ENCODE measurements around the gene VTI1A.

The VTI1A gene

GRCh38 chr10:112766636-112767035, 319.6 kb downstream of the VTI1A start:
- no peak for DNase-seq (ENCODE audit: low read depth)
- no peak for TF ChIP-seq CTCF (conservative IDR thresholded peaks at IDR 0.05; ENCODE audit: low read depth, low read length)

GRCh38 chr10:112767156-112767555, 320.1 kb downstream of the VTI1A start:
- DNase-seq (ENCODE audit: low read depth): no peak
- no peak overlapping the region for H3K4me3 ChIP-seq (ENCODE audit: low read length)
- TF ChIP-seq CTCF (conservative IDR thresholded peaks at IDR 0.05; ENCODE audit: low read depth, low read length): no peak

More at GRCh38 chr10:112766636-112767035, 319.6 kb downstream of the VTI1A start:
- no peak overlapping the region for H3K4me3 ChIP-seq (ENCODE audit: low read length)

GRCh38 chr10:112768121-112768520, 321.1 kb downstream of the VTI1A start:
- DNase-seq (ENCODE audit: low read depth): no peak
- H3K4me3 ChIP-seq (ENCODE audit: low read length): no peak overlapping the region
- TF ChIP-seq CTCF (conservative IDR thresholded peaks at IDR 0.05; ENCODE audit: low read depth, low read length): no peak

DNA sequence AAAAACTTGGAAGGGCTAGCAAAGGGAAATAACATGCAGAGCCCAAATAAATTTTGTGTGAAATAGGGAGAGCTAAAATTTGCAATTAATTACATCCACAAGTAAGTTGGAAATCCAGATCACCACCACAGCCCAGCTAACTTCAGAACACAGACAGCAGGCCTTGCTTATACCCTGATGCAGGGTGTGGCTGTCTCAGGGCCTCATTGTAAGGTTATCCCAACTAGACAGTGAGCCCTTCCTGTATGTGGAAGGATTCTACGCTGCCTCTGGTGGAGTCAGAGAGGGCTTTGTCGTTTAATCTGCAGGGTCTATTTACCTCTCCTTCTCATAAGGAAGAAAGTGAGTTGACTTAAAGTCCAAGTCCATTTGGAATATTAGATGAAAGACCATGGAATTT, 322.1 kb downstream of the VTI1A start:
- DNase-seq (ENCODE audit: low read depth): no peak
- TF ChIP-seq CTCF (conservative IDR thresholded peaks at IDR 0.05; ENCODE audit: low read depth, low read length): no peak
- H3K4me3 ChIP-seq (ENCODE audit: low read length): no peak overlapping the region

DNA sequence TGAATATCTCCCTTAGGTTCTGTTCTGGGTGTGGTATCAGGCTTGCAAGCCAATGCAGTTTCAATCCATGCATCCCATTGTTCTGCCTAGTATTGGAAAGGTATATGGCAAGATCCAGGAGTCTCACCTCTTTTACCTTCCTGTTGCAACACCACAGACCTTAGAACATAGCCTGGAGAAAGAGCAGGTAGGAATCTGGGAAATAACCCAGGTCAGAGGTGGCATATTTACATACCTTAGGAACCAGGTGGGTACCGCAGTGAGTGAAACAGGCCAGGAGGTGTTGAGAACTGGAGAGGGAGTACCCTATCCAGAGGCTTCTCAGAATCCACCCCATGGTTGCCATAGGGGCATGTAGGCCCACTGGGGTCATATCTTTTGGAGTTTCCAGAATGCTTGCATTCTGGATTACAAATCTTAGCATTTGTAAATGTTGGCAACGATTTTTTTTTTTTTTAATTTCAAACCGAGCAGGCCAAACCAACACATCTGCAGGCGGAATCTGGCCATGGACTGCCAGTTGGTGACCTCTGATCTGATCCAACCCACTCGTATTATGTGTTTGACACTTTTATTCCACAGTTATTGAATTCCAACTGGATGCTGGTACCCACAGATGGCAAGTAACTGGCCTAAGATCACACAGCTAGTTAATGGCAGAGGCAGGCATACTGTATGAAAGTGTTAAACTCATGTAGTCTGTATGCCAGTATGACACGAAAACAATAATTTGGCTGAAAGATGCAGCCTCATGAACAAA, 322.8 kb downstream of the VTI1A start:
- DNase-seq (ENCODE audit: low read depth): no peak
- no peak for TF ChIP-seq CTCF (conservative IDR thresholded peaks at IDR 0.05; ENCODE audit: low read depth, low read length)
- no peak overlapping the region for H3K4me3 ChIP-seq (ENCODE audit: low read length)

DNA sequence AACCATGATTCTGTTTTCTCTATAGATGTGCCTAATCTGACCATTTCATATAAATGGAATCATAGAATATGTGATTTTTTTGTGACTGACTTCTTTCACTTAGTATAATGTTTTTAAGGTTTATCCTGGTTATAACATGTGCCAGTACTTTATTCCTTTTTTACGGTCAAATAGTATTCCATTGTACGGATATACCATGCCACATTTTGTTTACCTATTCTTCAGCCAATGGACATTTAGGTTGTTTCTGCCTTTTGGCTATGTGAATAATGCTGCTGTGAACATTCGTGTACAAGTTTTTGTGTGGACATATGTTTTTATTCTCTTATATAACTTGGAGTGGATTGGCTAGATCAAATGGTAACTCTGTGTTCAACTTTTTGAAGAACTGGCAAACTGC, 324.7 kb downstream of the VTI1A start:
- H3K4me3 ChIP-seq (ENCODE audit: low read length): no peak overlapping the region
- no peak for TF ChIP-seq CTCF (conservative IDR thresholded peaks at IDR 0.05; ENCODE audit: low read depth, low read length)
- DNase-seq (ENCODE audit: low read depth): no peak

- TF ChIP-seq CTCF (conservative IDR thresholded peaks at IDR 0.05; ENCODE audit: low read depth, low read length): no peak
- DNase-seq (ENCODE audit: low read depth): no peak
- no peak overlapping the region for H3K4me3 ChIP-seq (ENCODE audit: low read length)
These were observed 326.8 kb downstream of the VTI1A start for GRCh38 chr10:112773783-112774182.
